Measurements from ENCODE around the gene STIMATE. TPM values are rescaled to one million over a fixed set of nuclear protein-coding genes. Genes with fewer than 3 reads are reported as not detected.

STIMATE gene
- total and polyA plus RNA-seq, 2 experiments from 2014 or later = 7.3 to 17.4 TPM

GRCh38 chr3:52877085-52877484 lies 20.3 kb downstream of the STIMATE start:
- no peak for DNase-seq (ENCODE audit: low read depth in 1 of 2, low spot score in 1 of 2)
- Histone ChIP-seq H3K36me3 (no peaks in the 10 kb centered on the region), H3K4me3 (no peak overlapping the region), H3K4me1 (ENCODE audit: low read depth) (no peaks in the 10 kb centered on the region), H3K27me3 (no peaks in the 10 kb centered on the region), H3K9me3 (ENCODE audit: low read depth) (no peaks in the 10 kb centered on the region), H3K27ac (no peak overlapping the region)
- no peak for TF ChIP-seq CTCF (IDR thresholded peaks at IDR 0.05; ENCODE audit: low read depth, low read length)

GRCh38 chr3:52874864-52875587 lies 22.3 kb downstream of the STIMATE start:
- Histone ChIP-seq H3K36me3 (no peaks in the 10 kb centered on the region), H3K27ac (no peak overlapping the region), H3K4me3 (no peak overlapping the region), H3K9me3 (ENCODE audit: low read depth) (no peaks in the 10 kb centered on the region), H3K4me1 (ENCODE audit: low read depth) (no peaks in the 10 kb centered on the region), H3K27me3 (no peaks in the 10 kb centered on the region)
- DNase-seq (ENCODE audit: low read depth in 1 of 2, low spot score in 1 of 2) = no peak
- no peak for TF ChIP-seq CTCF (IDR thresholded peaks at IDR 0.05; ENCODE audit: low read depth, low read length)

GRCh38 chr3:52874160-52874701 lies 23.1 kb downstream of the STIMATE start:
- no peaks in the 10 kb centered on the region for H3K9me3 ChIP-seq (ENCODE audit: low read depth)
- H3K4me1 ChIP-seq (ENCODE audit: low read depth) = no peaks in the 10 kb centered on the region
- no peaks in the 10 kb centered on the region for H3K27me3 ChIP-seq
- DNase-seq (ENCODE audit: low read depth in 1 of 2, low spot score in 1 of 2) = no peak
- no peak overlapping the region for H3K4me3 ChIP-seq
- no peaks in the 10 kb centered on the region for H3K36me3 ChIP-seq
- no peak for TF ChIP-seq CTCF (IDR thresholded peaks at IDR 0.05; ENCODE audit: low read depth, low read length)
- H3K27ac ChIP-seq = no peak overlapping the region

- Histone ChIP-seq H3K27me3 (no peaks in the 10 kb centered on the region), H3K27ac (no peak overlapping the region), H3K4me3 (no peak overlapping the region), H3K4me1 (ENCODE audit: low read depth) (no peaks in the 10 kb centered on the region), H3K9me3 (ENCODE audit: low read depth) (no peaks in the 10 kb centered on the region), H3K36me3 (no peaks in the 10 kb centered on the region)
- DNase-seq (ENCODE audit: low read depth in 1 of 2, low spot score in 1 of 2) = peak in 1 of 2 donors; percentile 65
- no peak for TF ChIP-seq CTCF (IDR thresholded peaks at IDR 0.05; ENCODE audit: low read depth, low read length)
Observed at GRCh38 chr3:52873433-52874159, 23.8 kb downstream of the STIMATE start.

- Histone ChIP-seq H3K27me3 (no peaks in the 10 kb centered on the region), H3K9me3 (ENCODE audit: low read depth) (no peaks in the 10 kb centered on the region), H3K27ac (no peak overlapping the region), H3K36me3 (no peaks in the 10 kb centered on the region), H3K4me1 (ENCODE audit: low read depth) (no peaks in the 10 kb centered on the region), H3K4me3 (no peak overlapping the region)
- DNase-seq (ENCODE audit: low read depth in 1 of 2, low spot score in 1 of 2) = no peak
- no peak for TF ChIP-seq CTCF (IDR thresholded peaks at IDR 0.05; ENCODE audit: low read depth, low read length)
Observed at GRCh38 chr3:52872245-52872644, 25.1 kb downstream of the STIMATE start.

Measured in cardiac muscle cell (in vitro differentiated cells and primary cell).